C4-2B (cell line): Measurements from ENCODE around the gene ALDH4A1.

Experiments
- ZFX ChIP-seq: fragments of 450-650 bp; IDR thresholded peaks from 2 replicates; pipeline ENCODE4 v1.6.1; 2017
- TF ChIP-seq, protein P1 (sequence below): fragments of 450-650 bp; conservative IDR thresholded peaks from 2 replicates; pipeline ENCODE4 v1.5.1; 2017; ENCODE audit warnings: mild to moderate bottlenecking

GRCh38 chr1:18912550-18912949, 10.2 kb upstream of the ALDH4A1 start:
- TF ChIP-seq, protein P1, sequence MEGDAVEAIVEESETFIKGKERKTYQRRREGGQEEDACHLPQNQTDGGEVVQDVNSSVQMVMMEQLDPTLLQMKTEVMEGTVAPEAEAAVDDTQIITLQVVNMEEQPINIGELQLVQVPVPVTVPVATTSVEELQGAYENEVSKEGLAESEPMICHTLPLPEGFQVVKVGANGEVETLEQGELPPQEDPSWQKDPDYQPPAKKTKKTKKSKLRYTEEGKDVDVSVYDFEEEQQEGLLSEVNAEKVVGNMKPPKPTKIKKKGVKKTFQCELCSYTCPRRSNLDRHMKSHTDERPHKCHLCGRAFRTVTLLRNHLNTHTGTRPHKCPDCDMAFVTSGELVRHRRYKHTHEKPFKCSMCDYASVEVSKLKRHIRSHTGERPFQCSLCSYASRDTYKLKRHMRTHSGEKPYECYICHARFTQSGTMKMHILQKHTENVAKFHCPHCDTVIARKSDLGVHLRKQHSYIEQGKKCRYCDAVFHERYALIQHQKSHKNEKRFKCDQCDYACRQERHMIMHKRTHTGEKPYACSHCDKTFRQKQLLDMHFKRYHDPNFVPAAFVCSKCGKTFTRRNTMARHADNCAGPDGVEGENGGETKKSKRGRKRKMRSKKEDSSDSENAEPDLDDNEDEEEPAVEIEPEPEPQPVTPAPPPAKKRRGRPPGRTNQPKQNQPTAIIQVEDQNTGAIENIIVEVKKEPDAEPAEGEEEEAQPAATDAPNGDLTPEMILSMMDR: no peak
- TF ChIP-seq ZFX: no peak
